Stimulated activated CD4-positive, alpha-beta T cell treated with anti-CD3 and anti-CD28 coated beads, Interleukin-2, amount 100 ng/mL, for 4 hours (primary cell): Measurements from ENCODE around the gene ACSL5.

Source experiments
- DNase-seq: peaks from one replicate; pipeline ENCODE4 v3.0.0-alpha.2; 2020; ENCODE audit warnings: low read depth

Gene ACSL5

GRCh38 chr10:112465299-112465883 lies 91.5 kb downstream of the ACSL5 start:
- no peak for DNase-seq

GRCh38 chr10:112466802-112467201 lies 92.9 kb downstream of the ACSL5 start:
- no peak for DNase-seq

GRCh38 chr10:112467541-112468075 lies 93.7 kb downstream of the ACSL5 start:
- no peak for DNase-seq

GRCh38 chr10:112471878-112472487 lies 98.1 kb downstream of the ACSL5 start:
- DNase-seq, result no peak

- no peak for DNase-seq
Observed at GRCh38 chr10:112475575-112476218, 101.8 kb downstream of the ACSL5 start.
